WTC11 (cell line): Measurements from ENCODE around the gene CLDN6. TPM values are rescaled to one million over a fixed set of nuclear protein-coding genes. Genes with fewer than 3 reads are reported as not detected.

ENCODE experiments used
- ATAC-seq: fragments of 200-7000 bp; cut with Tn5 transposase; 2 replicates; pipeline ENCODE4 v1.10.0; 2021; ENCODE audit warnings: mild to moderate bottlenecking, moderate library complexity
- CTCF ChIA-PET: fragments of 300-600 bp; sonication (Branson Sonifier 250); formaldehyde crosslinking; loops from one replicate; lab custom pipeline; 2021; ENCODE audit warnings: antibody characterized with exemption; lab: Charles Lee
- POLR2A ChIA-PET: fragments of 350-600 bp; sonication (Branson Sonifier 250); formaldehyde crosslinking; loops from one replicate; lab custom pipeline; 2021; ENCODE audit warnings: antibody characterized with exemption; lab: Charles Lee
- DNase-seq: peaks from one replicate; pipeline ENCODE4 v3.0.0; 2021; ENCODE audit warnings: low spot score
- H3K27ac Mint-ChIP-seq: 2 replicates; pipeline ENCODE4 v1.8.0; 2021; ENCODE audit warnings: mixed read lengths
- H3K27me3 Mint-ChIP-seq: 2 replicates; pipeline ENCODE4 v1.8.0; 2021; ENCODE audit warnings: low read depth, mild to moderate bottlenecking, moderate library complexity, mixed read lengths
- H3K36me3 Mint-ChIP-seq: 2 replicates; pipeline ENCODE4 v1.8.0; 2021; ENCODE audit warnings: mixed read lengths
- H3K4me1 Mint-ChIP-seq: 2 replicates; pipeline ENCODE4 v1.8.0; 2022; ENCODE audit warnings: mixed read lengths
- H3K4me3 Mint-ChIP-seq: 2 replicates; pipeline ENCODE4 v1.8.0; 2021; ENCODE audit warnings: mild to moderate bottlenecking, moderate library complexity, mixed read lengths
- H3K9me3 Mint-ChIP-seq: 2 replicates; pipeline ENCODE4 v1.8.0; 2021; ENCODE audit warnings: mixed read lengths
- AFF4 ChIP-seq: sonication (generic); formaldehyde crosslinking; IDR thresholded peaks from 2 replicates; pipeline ENCODE4 v1.8.1; 2023; ENCODE audit warnings: mild to moderate bottlenecking, missing genetic modification reagents, borderline replicate concordance
- CBFB ChIP-seq: sonication (generic); formaldehyde crosslinking; IDR thresholded peaks from 2 replicates; pipeline ENCODE4 v1.8.1; 2022; ENCODE audit warnings: mild to moderate bottlenecking, low read depth, missing genetic modification reagents
- CTCF ChIP-seq: fragments of 200-600 bp; IDR thresholded peaks from 2 replicates; pipeline ENCODE4 v1.8.0; 2022; ENCODE audit warnings: antibody characterized with exemption
- E2F5 ChIP-seq: sonication (generic); formaldehyde crosslinking; IDR thresholded peaks from 2 replicates; pipeline ENCODE4 v1.8.1; 2022; ENCODE audit warnings: mild to moderate bottlenecking, moderate library complexity, missing genetic modification reagents
- FOXP1 ChIP-seq: sonication (generic); formaldehyde crosslinking; IDR thresholded peaks from 2 replicates; pipeline ENCODE4 v1.8.0; 2022; ENCODE audit warnings: missing genetic modification reagents, mild to moderate bottlenecking, moderate library complexity, borderline replicate concordance
- GRHL2 ChIP-seq: fragments of 250-450 bp; sonication (Bioruptor Pico); IDR thresholded peaks from 2 replicates; pipeline ENCODE4 v1.8.0; 2022; ENCODE audit warnings: mild to moderate bottlenecking, moderate library complexity; ENCODE audit not compliant: insufficient replicate concordance, severe bottlenecking
- GTF2I ChIP-seq: fragments of 250-450 bp; sonication (Bioruptor Pico); conservative IDR thresholded peaks from 2 replicates; pipeline ENCODE4 v1.4.0; 2021; ENCODE audit warnings: mild to moderate bottlenecking
- HMGA2 ChIP-seq: fragments of 250-450 bp; sonication (Bioruptor Pico); IDR thresholded peaks from 2 replicates; pipeline ENCODE4 v1.4.0; 2021; ENCODE audit warnings: mild to moderate bottlenecking, moderate library complexity
- IRF2 ChIP-seq: sonication (generic); formaldehyde crosslinking; IDR thresholded peaks from 2 replicates; pipeline ENCODE4 v1.8.0; 2022; ENCODE audit warnings: low read depth, missing genetic modification reagents, borderline replicate concordance
- JAZF1 ChIP-seq: fragments of 250-450 bp; sonication (Bioruptor Pico); IDR thresholded peaks from 2 replicates; pipeline ENCODE4 v1.9.0; 2021; ENCODE audit warnings: moderate library complexity, mild to moderate bottlenecking, inconsistent platforms
- MYBL2 ChIP-seq: sonication (generic); formaldehyde crosslinking; IDR thresholded peaks from 2 replicates; pipeline ENCODE4 v1.8.1; 2023; ENCODE audit warnings: mild to moderate bottlenecking, moderate library complexity, missing genetic modification reagents
- NFYB ChIP-seq: sonication (generic); formaldehyde crosslinking; conservative IDR thresholded peaks from 2 replicates; pipeline ENCODE4 v1.8.0; 2022; ENCODE audit warnings: low read depth, missing genetic modification reagents
- PRRX2 ChIP-seq: fragments of 250-450 bp; sonication (Bioruptor Pico); IDR thresholded peaks from 2 replicates; pipeline ENCODE4 v1.8.0; 2021; ENCODE audit warnings: mild to moderate bottlenecking
- SP1 ChIP-seq: sonication (generic); formaldehyde crosslinking; conservative IDR thresholded peaks from 2 replicates; pipeline ENCODE4 v1.8.1; 2022; ENCODE audit warnings: missing genetic modification reagents
- TEAD1 ChIP-seq: sonication (generic); formaldehyde crosslinking; IDR thresholded peaks from 2 replicates; pipeline ENCODE4 v1.8.0; 2022; ENCODE audit warnings: mild to moderate bottlenecking, missing genetic modification reagents
- ZMAT4 ChIP-seq: fragments of 250-450 bp; sonication (Bioruptor Pico); IDR thresholded peaks from 2 replicates; pipeline ENCODE4 v1.9.0; 2021; ENCODE audit warnings: mild to moderate bottlenecking
- ZNF219 ChIP-seq: sonication (generic); formaldehyde crosslinking; IDR thresholded peaks from 2 replicates; pipeline ENCODE4 v1.8.0; 2023; ENCODE audit warnings: missing genetic modification reagents, mild to moderate bottlenecking, borderline replicate concordance
- total RNA-seq: library from RNA; stranded (reverse); gene quantifications from 3 replicates; pipeline ENCODE4 v1.2.3, GENCODE V29; 2021
- TF ChIP-seq, protein P1 (sequence below): sonication (generic); formaldehyde crosslinking; IDR thresholded peaks from 2 replicates; pipeline ENCODE4 v1.8.0; 2022; ENCODE audit warnings: mild to moderate bottlenecking, missing genetic modification reagents
- TF ChIP-seq, protein P2 (sequence below): sonication (generic); formaldehyde crosslinking; IDR thresholded peaks from 2 replicates; pipeline ENCODE4 v1.8.1; 2023; ENCODE audit warnings: mild to moderate bottlenecking, missing genetic modification reagents, moderate library complexity
- TF ChIP-seq, protein P3 (sequence below): fragments of 250-450 bp; sonication (Bioruptor Pico); IDR thresholded peaks from 2 replicates; pipeline ENCODE4 v1.9.0; 2021; ENCODE audit warnings: moderate library complexity, mild to moderate bottlenecking, inconsistent platforms, borderline replicate concordance

CLDN6 gene
- total RNA-seq, 1 experiment from 2014 or later, result 746 TPM

- no peak for TF ChIP-seq CTCF
- TF ChIP-seq E2F5 (CRISPR knock-in tag), result peak; percentile 88
- no peak for TF ChIP-seq GRHL2 (CRISPR knock-in tag)
- TF ChIP-seq, protein P1, sequence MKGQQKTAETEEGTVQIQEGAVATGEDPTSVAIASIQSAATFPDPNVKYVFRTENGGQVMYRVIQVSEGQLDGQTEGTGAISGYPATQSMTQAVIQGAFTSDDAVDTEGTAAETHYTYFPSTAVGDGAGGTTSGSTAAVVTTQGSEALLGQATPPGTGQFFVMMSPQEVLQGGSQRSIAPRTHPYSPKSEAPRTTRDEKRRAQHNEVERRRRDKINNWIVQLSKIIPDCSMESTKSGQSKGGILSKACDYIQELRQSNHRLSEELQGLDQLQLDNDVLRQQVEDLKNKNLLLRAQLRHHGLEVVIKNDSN (CRISPR knock-in tag), result peak; percentile 20; the same call in 1 of the 2 replicates
- TF ChIP-seq AFF4, result no peak
- TF ChIP-seq GTF2I, result peak; percentile 61; the same call in 1 of the 2 replicates
- TF ChIP-seq NFYB (CRISPR knock-in tag), result peak; percentile 100
- TF ChIP-seq MYBL2 (CRISPR knock-in tag), result peak; percentile 34; the same call in 1 of the 2 replicates
- peak; percentile 91 for TF ChIP-seq SP1
- TF ChIP-seq IRF2 (CRISPR knock-in tag), result no peak
- TF ChIP-seq FOXP1, result 0 out of 2 replicates have a peak, but pooled peaks have one; percentile 22
- no peak for TF ChIP-seq JAZF1
Measured at GRCh38 chr16:3003582-3004270, 14.3 kb downstream of the CLDN6 start (continued).

- DNase-seq, result peak; percentile 50
- ChIA-PET CTCF (interaction anchor here (0.6 to 13.4 kb wide), 20 partner anchors 9 to 163 kb away, joined by 3 to 355 read pairs (median 6); partner anchors contain the start of genes CLDN6, CLDN9, HCFC1R1 and KREMEN2), POLR2A (interaction anchor here (1.0 to 13.9 kb wide), 3 partner anchors 20 to 31 kb away, joined by 3 to 502 read pairs (median 3); partner anchors contain the start of genes CLDN6, HCFC1R1, THOC6 and TNFRSF12A)
- Mint-ChIP-seq H3K27me3 (no peaks in the 10 kb centered on the region), H3K36me3 (no peaks in the 10 kb centered on the region), H3K27ac (peak overlapping the region; percentile 77; the same call in 1 of the 2 replicates), H3K9me3 (no peaks in the 10 kb centered on the region), H3K4me1 (peaks cover 14% of the 10 kb centered on the region), H3K4me3 (no peak overlapping the region)
- TF ChIP-seq ZMAT4 (CRISPR knock-in tag) (no peak), E2F5 (CRISPR knock-in tag) (no peak), PRRX2 (CRISPR knock-in tag) (no peak), CBFB (no peak), ZNF219 (CRISPR knock-in tag) (no peak), HMGA2 (CRISPR knock-in tag) (no peak), TEAD1 (CRISPR knock-in tag) (no peak)
- TF ChIP-seq, protein P2, sequence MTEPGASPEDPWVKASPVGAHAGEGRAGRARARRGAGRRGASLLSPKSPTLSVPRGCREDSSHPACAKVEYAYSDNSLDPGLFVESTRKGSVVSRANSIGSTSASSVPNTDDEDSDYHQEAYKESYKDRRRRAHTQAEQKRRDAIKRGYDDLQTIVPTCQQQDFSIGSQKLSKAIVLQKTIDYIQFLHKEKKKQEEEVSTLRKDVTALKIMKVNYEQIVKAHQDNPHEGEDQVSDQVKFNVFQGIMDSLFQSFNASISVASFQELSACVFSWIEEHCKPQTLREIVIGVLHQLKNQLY (CRISPR knock-in tag), result no peak
- TF ChIP-seq, protein P3, sequence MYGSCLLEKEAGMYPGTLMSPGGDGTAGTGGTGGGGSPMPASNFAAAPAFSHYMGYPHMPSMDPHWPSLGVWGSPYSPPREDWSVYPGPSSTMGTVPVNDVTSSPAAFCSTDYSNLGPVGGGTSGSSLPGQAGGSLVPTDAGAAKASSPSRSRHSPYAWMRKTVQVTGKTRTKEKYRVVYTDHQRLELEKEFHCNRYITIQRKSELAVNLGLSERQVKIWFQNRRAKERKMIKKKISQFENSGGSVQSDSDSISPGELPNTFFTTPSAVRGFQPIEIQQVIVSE (CRISPR knock-in tag), result no peak
- ATAC-seq, result peak; percentile 11
Measured at GRCh38 chr16:3001316-3001715, 16.7 kb downstream of the CLDN6 start.
